Stimulated activated CD4-positive, alpha-beta T cell treated with anti-CD3 and anti-CD28 coated beads, TNF-alpha, amount 100 ng/mL, for 4 hours (primary cell): ENCODE data around the gene NANOGP8.
A peak's percentile ranks its signal among the peaks of the same experiment; 100 is the strongest.
"Not testable (repeated sequence)": the region's sequence is repeated elsewhere in the genome, so short reads cannot be mapped to it uniquely, and the experiment has no call there.

Experiments used
- DNase-seq, 3 experiments: peaks; one replicate each; pipeline ENCODE4 v3.0.0-alpha.2; 2020; ENCODE audit warnings: low read depth in 3 of 3

Gene NANOGP8

GRCh38 chr15:35092846-35093245 lies 7.8 kb upstream of the NANOGP8 start:
- DNase-seq = no peak

GRCh38 chr15:35092311-35092710 lies 7.2 kb upstream of the NANOGP8 start:
- no peak for DNase-seq

- no peak for DNase-seq
These were observed 5.2 kb upstream of the NANOGP8 start for GRCh38 chr15:35090104-35090807.

GRCh38 chr15:35089551-35089950 lies 4.5 kb upstream of the NANOGP8 start:
- DNase-seq = no peak

GRCh38 chr15:35088329-35088728 lies 3.2 kb upstream of the NANOGP8 start:
- DNase-seq = no peak

- DNase-seq = no peak
These were observed 2.7 kb upstream of the NANOGP8 start for GRCh38 chr15:35087759-35088158.

GRCh38 chr15:35082371-35083348 lies 2.4 kb downstream of the NANOGP8 start:
- DNase-seq = not testable (repeated sequence)

- not testable (repeated sequence) for DNase-seq
These were observed 3.3 kb downstream of the NANOGP8 start for GRCh38 chr15:35081626-35082365.

GRCh38 chr15:35080226-35080625 lies 4.9 kb downstream of the NANOGP8 start:
- no peak for DNase-seq

GRCh38 chr15:35078221-35078915 lies 6.7 kb downstream of the NANOGP8 start:
- peak in 1 of 3 experiments; percentile 3 for DNase-seq

GRCh38 chr15:35071106-35071505 lies 14.0 kb downstream of the NANOGP8 start:
- no peak for DNase-seq

GRCh38 chr15:35068846-35069475 lies 16.1 kb downstream of the NANOGP8 start:
- no peak for DNase-seq

- DNase-seq = no peak
These were observed 17.4 kb downstream of the NANOGP8 start for GRCh38 chr15:35067496-35068347.

GRCh38 chr15:35066094-35066493 lies 19.0 kb downstream of the NANOGP8 start:
- DNase-seq = no peak

GRCh38 chr15:35064576-35065190 lies 20.4 kb downstream of the NANOGP8 start:
- no peak for DNase-seq

- no peak for DNase-seq
These were observed 22.4 kb downstream of the NANOGP8 start for GRCh38 chr15:35062738-35063099.

- DNase-seq = no peak
These were observed 23.0 kb downstream of the NANOGP8 start for GRCh38 chr15:35061825-35062737.

- no peak for DNase-seq
These were observed 23.8 kb downstream of the NANOGP8 start for GRCh38 chr15:35061161-35061824.
